ENCODE data around the gene DUSP22.

GRCh38 chr6:322940-323729 is 30.8 kb downstream of the DUSP22 start:
- TF ChIP-seq CTCF (IDR thresholded peaks at IDR 0.05; ENCODE audit: borderline replicate concordance, extremely low read depth, low read length, poor library complexity, severe bottlenecking) (no peak), EZH2 (IDR thresholded peaks at IDR 0.05; ENCODE audit: borderline replicate concordance, low read depth, low read length, severe bottlenecking) (no peak)

Measured in DND-41 (cell line).